SK-N-SH treated with all-trans-retinoic acid at 6 μM for 48 hours (cell line): Measurements from ENCODE around the gene ROPN1.
"Not testable (repeated sequence)": the region's sequence is repeated elsewhere in the genome, so short reads cannot be mapped to it uniquely, and the experiment has no call there.

Experiments
- ATAC-seq: fragments of 200-7000 bp; cut with Tn5 transposase; 3 replicates; pipeline ENCODE4 v1.9.1; 2020; ENCODE audit warnings: mild to moderate bottlenecking, moderate library complexity
- ARNTL ChIP-seq: fragments of 450-650 bp; formaldehyde crosslinking; IDR thresholded peaks from 2 replicates; pipeline ENCODE4 v1.5.0; 2020; ENCODE audit warnings: low read depth, mild to moderate bottlenecking, moderate library complexity, borderline replicate concordance
- BACH2 ChIP-seq: fragments of 250-450 bp; sonication (Bioruptor Pico); IDR thresholded peaks from 2 replicates; pipeline ENCODE4 v1.9.0; 2021; ENCODE audit warnings: mild to moderate bottlenecking, borderline replicate concordance
- CSDC2 ChIP-seq: fragments of 250-450 bp; sonication (Bioruptor Pico); IDR thresholded peaks from 2 replicates; pipeline ENCODE4 v1.5.0; 2020; ENCODE audit warnings: mild to moderate bottlenecking, moderate library complexity
- ESRRG ChIP-seq: fragments of 250-450 bp; sonication (Bioruptor Pico); IDR thresholded peaks from 2 replicates; pipeline ENCODE4 v1.6.1; 2021; ENCODE audit warnings: mild to moderate bottlenecking
- GLIS3 ChIP-seq: fragments of 250-450 bp; sonication (Bioruptor Pico); IDR thresholded peaks from 2 replicates; pipeline ENCODE4 v1.5.0; 2020; ENCODE audit warnings: mild to moderate bottlenecking, moderate library complexity
- ISL1 ChIP-seq: fragments of 250-450 bp; sonication (Bioruptor Pico); IDR thresholded peaks from 2 replicates; pipeline ENCODE4 v2.1.2; 2022; ENCODE audit warnings: mild to moderate bottlenecking, moderate library complexity
- OSR1 ChIP-seq: fragments of 250-450 bp; sonication (Bioruptor Pico); IDR thresholded peaks from 2 replicates; pipeline ENCODE4 v1.8.0; 2022; ENCODE audit warnings: moderate library complexity, mild to moderate bottlenecking, inconsistent platforms
- PPARA ChIP-seq: fragments of 250-450 bp; sonication (Bioruptor Pico); IDR thresholded peaks from 2 replicates; pipeline ENCODE4 v1.5.0; 2020; ENCODE audit warnings: mild to moderate bottlenecking, borderline replicate concordance
- RARB ChIP-seq: fragments of 250-450 bp; sonication (Bioruptor Pico); IDR thresholded peaks from 2 replicates; pipeline ENCODE4 v1.8.0; 2021; ENCODE audit warnings: mild to moderate bottlenecking, moderate library complexity
- SNAI2 ChIP-seq: fragments of 250-450 bp; sonication (Bioruptor Pico); IDR thresholded peaks from 2 replicates; pipeline ENCODE4 v1.5.0; 2020; ENCODE audit warnings: mild to moderate bottlenecking, moderate library complexity
- TCF4 ChIP-seq: fragments of 250-450 bp; sonication (Bioruptor Pico); IDR thresholded peaks from 2 replicates; pipeline ENCODE4 v1.8.0; 2021; ENCODE audit warnings: mild to moderate bottlenecking, moderate library complexity, borderline replicate concordance
- TOX ChIP-seq: fragments of 250-450 bp; sonication (Bioruptor Pico); IDR thresholded peaks from 2 replicates; pipeline ENCODE4 v1.8.0; 2021; ENCODE audit warnings: mild to moderate bottlenecking, moderate library complexity, borderline replicate concordance
- ZC3H10 ChIP-seq: fragments of 250-450 bp; sonication (Bioruptor Pico); IDR thresholded peaks from 2 replicates; pipeline ENCODE4 v1.5.1; 2021; ENCODE audit warnings: mild to moderate bottlenecking, moderate library complexity
- ZFP3 ChIP-seq: fragments of 250-450 bp; sonication (Bioruptor Pico); IDR thresholded peaks from 2 replicates; pipeline ENCODE4 v1.5.0; 2020; ENCODE audit warnings: mild to moderate bottlenecking, moderate library complexity
- ZFP30 ChIP-seq: fragments of 450-650 bp; formaldehyde crosslinking; IDR thresholded peaks from 2 replicates; pipeline ENCODE4 v1.5.0; 2022; ENCODE audit warnings: mild to moderate bottlenecking, moderate library complexity
- ZNF565 ChIP-seq: fragments of 450-650 bp; formaldehyde crosslinking; conservative IDR thresholded peaks from 2 replicates; pipeline ENCODE4 v1.5.0; 2020; ENCODE audit warnings: low read depth, mild to moderate bottlenecking, moderate library complexity
- ZNF70 ChIP-seq: fragments of 450-650 bp; formaldehyde crosslinking; IDR thresholded peaks from 2 replicates; pipeline ENCODE4 v1.5.0; 2020; ENCODE audit warnings: mild to moderate bottlenecking, moderate library complexity
- ZNF8 ChIP-seq: fragments of 450-650 bp; formaldehyde crosslinking; IDR thresholded peaks from 2 replicates; pipeline ENCODE4 v1.5.0; 2020; ENCODE audit warnings: mild to moderate bottlenecking, moderate library complexity
- TF ChIP-seq, protein P1 (sequence below): fragments of 250-450 bp; sonication (Bioruptor Pico); IDR thresholded peaks from 2 replicates; pipeline ENCODE4 v1.5.1; 2020; ENCODE audit warnings: low read depth, mild to moderate bottlenecking, moderate library complexity
- TF ChIP-seq, protein P2 (sequence below): fragments of 250-450 bp; sonication (Bioruptor Pico); IDR thresholded peaks from 2 replicates; pipeline ENCODE4 v1.5.1; 2021; ENCODE audit warnings: mild to moderate bottlenecking, moderate library complexity
- TF ChIP-seq, protein P3 (sequence below): fragments of 250-450 bp; sonication (Bioruptor Pico); IDR thresholded peaks from 2 replicates; pipeline ENCODE4 v1.8.0; 2021; ENCODE audit warnings: low read depth, mild to moderate bottlenecking, moderate library complexity, borderline replicate concordance

The ROPN1 gene

DNA sequence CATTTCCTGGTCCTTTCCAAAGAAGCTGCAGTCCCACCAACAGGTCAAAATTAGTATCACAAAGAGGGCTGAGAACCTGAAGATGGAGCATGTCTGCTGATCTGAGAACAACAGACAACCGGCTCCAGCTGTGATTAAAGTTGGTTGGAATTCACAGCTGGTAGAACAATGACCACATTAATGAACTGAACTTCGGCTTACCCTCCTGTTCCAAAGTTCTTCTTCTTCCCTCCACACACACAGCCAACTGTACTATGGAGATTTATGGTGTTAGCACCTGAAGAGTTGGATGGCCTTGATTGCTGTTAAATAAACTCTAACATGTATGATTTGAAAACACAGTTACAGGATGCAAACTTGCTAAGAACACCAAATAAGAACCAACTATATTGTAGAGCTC lies 27.4 kb upstream of the ROPN1 start:
- TF ChIP-seq BACH2 (CRISPR knock-in tag) (no peak), TOX (CRISPR knock-in tag) (no peak), GLIS3 (CRISPR knock-in tag) (no peak), ZNF70 (CRISPR knock-in tag) (no peak)
- TF ChIP-seq, protein P1, sequence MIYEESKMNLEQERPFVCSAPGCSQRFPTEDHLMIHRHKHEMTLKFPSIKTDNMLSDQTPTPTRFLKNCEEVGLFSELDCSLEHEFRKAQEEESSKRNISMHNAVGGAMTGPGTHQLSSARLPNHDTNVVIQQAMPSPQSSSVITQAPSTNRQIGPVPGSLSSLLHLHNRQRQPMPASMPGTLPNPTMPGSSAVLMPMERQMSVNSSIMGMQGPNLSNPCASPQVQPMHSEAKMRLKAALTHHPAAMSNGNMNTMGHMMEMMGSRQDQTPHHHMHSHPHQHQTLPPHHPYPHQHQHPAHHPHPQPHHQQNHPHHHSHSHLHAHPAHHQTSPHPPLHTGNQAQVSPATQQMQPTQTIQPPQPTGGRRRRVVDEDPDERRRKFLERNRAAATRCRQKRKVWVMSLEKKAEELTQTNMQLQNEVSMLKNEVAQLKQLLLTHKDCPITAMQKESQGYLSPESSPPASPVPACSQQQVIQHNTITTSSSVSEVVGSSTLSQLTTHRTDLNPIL: no peak
- ATAC-seq: no peak

DNA sequence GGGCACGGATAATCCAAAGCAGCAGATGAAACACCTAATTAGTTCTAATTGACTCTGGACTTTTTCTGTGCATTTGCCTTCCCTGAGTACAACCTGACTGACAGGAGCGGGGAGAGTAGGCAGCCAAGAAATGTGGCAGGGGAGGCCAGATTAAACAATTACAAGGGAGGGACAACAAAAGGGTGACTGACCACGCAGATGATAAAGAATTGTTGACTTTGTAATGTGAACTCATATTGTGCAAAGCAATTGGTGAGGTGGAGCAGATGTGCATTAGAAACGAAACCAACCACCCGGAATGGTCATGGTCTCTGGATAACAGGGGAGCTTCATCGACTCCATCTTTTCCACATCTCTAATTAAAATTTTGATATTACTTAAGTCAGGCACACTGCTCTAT lies 25.6 kb upstream of the ROPN1 start:
- ATAC-seq: not testable (repeated sequence)

DNA sequence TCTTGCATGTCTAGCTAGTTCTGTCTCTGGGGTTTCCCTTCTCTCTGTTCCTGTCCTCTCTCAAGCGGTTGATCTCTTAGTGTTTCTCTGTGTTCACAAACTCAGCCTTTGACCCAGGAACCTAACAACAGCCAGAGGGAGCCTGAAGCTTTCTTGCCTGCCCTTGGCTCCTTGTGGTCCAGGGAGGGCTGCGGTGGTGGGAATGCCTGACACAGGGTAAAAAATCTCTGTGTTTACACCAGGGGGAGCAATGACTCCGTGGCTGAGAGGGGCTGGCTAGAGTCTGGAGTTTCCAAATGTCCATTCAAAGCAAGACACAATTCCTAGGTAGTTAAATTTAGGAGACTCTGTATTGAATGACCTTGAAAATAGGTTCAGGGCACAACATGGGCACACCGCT lies 24.6 kb upstream of the ROPN1 start:
- ATAC-seq: peak; percentile 99

DNA sequence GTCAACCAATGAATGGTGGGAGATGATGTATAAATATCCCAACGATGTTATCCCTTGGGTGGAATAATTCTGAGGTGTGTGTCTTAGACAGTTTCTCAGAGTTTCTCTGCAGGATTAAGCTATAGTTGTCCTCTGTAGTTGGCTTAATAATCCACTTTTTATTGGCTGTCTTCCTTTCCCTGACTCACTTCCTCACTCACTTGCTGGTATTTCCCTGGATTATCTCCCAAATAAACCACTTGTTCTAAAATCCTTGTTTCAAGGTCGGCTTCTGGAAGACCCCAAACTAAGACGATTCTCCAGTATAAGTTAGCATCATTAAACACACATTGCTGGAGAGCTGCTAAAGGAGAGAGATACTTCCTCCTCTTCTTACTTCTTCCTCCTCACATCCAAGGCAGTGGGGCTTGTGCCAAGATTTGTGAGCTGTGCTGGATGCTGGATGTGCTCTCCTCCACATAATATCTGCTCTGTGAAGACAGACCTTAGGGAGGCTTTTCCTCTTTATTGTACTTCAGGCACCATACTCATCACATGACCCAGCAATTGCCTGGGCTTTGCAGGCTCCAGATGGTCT lies 22.5 kb upstream of the ROPN1 start:
- no peak for ATAC-seq
- TF ChIP-seq ARNTL (CRISPR knock-in tag) (no peak), ZC3H10 (CRISPR knock-in tag) (no peak), TCF4 (no peak)
- TF ChIP-seq, all 23 proteins: peak for 0

DNA sequence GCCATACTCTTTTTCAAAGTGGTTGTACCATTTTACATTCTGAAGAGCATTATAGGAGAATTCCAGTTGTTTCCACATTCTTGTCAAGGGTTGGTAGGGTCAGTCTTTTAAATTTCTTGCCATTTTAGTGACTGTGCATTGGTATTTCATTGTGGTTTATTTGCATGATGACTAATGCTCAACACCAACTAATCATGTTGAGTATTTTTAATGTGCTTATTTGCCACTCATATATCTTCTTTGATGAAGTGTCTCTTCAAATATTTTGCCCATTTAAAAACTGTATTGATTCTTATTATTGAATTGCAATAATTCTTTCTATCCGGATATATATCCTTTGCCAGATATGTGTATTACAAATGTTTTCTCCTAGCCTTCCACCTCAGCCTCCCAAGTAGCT lies 16.4 kb upstream of the ROPN1 start:
- ATAC-seq: not testable (repeated sequence)

DNA sequence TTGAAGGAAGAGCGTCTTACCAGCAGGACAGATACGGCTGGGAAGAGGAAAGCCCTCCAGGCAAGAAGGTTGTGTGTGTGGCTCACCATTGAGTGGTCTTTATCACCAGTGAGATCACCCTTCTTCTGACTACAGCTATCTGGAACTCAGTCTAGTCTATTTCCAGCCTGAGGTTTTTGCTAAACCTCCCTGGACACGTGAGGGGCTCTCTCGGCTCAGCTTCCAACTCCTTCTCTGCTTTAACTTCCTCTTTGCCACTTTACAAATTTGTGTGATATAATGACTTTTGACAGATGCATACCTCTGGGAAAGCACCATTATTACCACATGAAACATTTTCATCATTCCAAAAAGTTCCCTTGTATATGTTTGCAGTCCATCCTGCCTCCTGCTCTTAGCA lies 15.3 kb upstream of the ROPN1 start:
- ATAC-seq: peak; percentile 83
- TF ChIP-seq SNAI2 (CRISPR knock-in tag) (no peak), TOX (CRISPR knock-in tag) (no peak), ZNF565 (CRISPR knock-in tag) (no peak), ISL1 (CRISPR knock-in tag) (no peak), CSDC2 (CRISPR knock-in tag) (no peak), ESRRG (no peak), GLIS3 (CRISPR knock-in tag) (no peak), OSR1 (CRISPR knock-in tag) (no peak), PPARA (CRISPR knock-in tag) (no peak), ZNF70 (CRISPR knock-in tag) (no peak), ARNTL (CRISPR knock-in tag) (no peak), ZNF8 (CRISPR knock-in tag) (no peak), RARB (CRISPR knock-in tag) (no peak), BACH2 (CRISPR knock-in tag) (no peak), ZFP30 (no peak), ZFP3 (CRISPR knock-in tag) (no peak), ZC3H10 (CRISPR knock-in tag) (no peak)
- TF ChIP-seq, protein P2, sequence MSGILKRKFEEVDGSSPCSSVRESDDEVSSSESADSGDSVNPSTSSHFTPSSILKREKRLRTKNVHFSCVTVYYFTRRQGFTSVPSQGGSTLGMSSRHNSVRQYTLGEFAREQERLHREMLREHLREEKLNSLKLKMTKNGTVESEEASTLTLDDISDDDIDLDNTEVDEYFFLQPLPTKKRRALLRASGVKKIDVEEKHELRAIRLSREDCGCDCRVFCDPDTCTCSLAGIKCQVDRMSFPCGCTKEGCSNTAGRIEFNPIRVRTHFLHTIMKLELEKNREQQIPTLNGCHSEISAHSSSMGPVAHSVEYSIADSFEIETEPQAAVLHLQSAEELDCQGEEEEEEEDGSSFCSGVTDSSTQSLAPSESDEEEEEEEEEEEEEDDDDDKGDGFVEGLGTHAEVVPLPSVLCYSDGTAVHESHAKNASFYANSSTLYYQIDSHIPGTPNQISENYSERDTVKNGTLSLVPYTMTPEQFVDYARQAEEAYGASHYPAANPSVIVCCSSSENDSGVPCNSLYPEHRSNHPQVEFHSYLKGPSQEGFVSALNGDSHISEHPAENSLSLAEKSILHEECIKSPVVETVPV (CRISPR knock-in tag): no peak
- TF ChIP-seq, protein P3, sequence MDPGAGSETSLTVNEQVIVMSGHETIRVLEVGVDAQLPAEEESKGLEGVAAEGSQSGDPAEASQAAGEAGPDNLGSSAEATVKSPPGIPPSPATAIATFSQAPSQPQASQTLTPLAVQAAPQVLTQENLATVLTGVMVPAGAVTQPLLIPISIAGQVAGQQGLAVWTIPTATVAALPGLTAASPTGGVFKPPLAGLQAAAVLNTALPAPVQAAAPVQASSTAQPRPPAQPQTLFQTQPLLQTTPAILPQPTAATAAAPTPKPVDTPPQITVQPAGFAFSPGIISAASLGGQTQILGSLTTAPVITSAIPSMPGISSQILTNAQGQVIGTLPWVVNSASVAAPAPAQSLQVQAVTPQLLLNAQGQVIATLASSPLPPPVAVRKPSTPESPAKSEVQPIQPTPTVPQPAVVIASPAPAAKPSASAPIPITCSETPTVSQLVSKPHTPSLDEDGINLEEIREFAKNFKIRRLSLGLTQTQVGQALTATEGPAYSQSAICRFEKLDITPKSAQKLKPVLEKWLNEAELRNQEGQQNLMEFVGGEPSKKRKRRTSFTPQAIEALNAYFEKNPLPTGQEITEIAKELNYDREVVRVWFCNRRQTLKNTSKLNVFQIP (CRISPR knock-in tag): no peak

DNA sequence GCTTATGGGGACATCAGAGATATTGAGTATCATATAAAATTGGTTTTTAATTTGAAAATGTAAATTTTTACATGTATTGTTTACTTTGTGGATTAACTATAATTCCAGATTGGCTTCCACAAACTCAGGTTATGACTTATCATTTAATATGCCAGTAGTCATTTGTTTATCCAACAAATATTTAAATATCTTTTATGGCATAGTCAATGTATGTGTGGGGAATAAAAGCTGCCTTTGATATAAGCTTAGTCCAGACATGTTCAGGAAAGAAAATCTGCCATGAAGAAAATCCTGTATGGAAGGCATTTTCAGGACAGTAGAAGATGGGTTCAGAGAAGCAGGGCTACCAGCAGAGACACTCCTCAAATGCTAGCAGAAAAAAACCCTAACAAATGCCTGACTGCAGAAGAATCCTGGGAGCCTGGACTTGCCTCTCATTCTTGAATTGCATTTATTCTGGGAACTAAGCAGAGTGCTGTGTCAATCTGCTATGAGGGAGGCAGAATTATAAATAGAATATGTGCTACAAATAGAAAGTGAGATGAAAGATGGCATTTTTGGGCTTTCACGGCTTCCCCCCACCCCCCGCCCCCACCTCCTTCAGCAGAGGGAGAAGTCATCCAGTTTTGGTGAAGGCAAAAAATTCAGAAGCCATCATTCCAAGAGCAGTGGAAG lies 10.6 kb upstream of the ROPN1 start:
- not testable (repeated sequence) for ATAC-seq

DNA sequence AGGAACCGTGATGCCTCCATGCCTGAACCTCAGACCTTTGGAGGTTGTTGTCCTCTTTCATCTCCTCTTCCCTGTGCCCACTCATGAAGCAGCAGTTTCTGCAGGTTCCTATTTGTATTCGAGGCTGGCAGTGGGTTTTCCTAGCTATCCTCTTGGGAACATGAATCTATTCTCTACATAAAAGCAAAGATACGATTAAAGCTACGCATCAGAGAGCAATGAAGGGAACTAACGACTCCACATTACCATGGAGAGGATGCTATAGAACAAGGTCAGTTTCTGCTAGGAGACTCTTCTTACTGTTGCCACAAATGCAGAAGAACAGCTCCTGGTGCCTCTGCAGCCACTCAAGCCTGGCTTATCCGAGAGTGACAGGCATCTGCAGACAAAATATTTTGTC lies 9.4 kb upstream of the ROPN1 start:
- not testable (repeated sequence) for ATAC-seq
